C4-2B (cell line): ENCODE results near the gene PAH.
A peak's percentile ranks its signal among the peaks of the same experiment; 100 is the strongest.

Experiments
- H3K27ac ChIP-seq: fragments of 450-650 bp; 2 replicates; pipeline ENCODE4 v1.5.1; 2017
- ZFX ChIP-seq: fragments of 450-650 bp; IDR thresholded peaks from 2 replicates; pipeline ENCODE4 v1.6.1; 2017
- TF ChIP-seq, protein P1 (sequence below): fragments of 450-650 bp; conservative IDR thresholded peaks from 2 replicates; pipeline ENCODE4 v1.5.1; 2017; ENCODE audit warnings: mild to moderate bottlenecking

PAH gene

DNA sequence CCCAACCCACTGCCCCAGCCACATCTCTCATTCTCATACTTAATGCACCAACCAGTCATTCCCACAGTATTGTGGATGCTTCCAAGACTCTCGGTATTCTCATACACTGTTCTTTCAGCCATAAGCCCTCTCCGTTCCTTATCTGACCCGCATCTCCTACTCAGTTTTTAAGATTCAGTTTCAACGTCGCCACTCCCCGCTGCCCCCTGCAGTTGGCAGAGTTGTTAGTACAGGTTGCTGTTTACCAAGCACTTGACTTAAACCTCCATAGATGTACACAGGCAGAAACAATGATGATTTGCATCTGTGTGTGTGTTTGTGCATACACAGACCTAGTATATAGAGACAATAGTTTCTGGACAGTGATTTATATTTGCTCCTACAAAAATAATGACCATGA lies 40.2 kb downstream of the PAH start:
- TF ChIP-seq ZFX, result no peak
- TF ChIP-seq, protein P1, sequence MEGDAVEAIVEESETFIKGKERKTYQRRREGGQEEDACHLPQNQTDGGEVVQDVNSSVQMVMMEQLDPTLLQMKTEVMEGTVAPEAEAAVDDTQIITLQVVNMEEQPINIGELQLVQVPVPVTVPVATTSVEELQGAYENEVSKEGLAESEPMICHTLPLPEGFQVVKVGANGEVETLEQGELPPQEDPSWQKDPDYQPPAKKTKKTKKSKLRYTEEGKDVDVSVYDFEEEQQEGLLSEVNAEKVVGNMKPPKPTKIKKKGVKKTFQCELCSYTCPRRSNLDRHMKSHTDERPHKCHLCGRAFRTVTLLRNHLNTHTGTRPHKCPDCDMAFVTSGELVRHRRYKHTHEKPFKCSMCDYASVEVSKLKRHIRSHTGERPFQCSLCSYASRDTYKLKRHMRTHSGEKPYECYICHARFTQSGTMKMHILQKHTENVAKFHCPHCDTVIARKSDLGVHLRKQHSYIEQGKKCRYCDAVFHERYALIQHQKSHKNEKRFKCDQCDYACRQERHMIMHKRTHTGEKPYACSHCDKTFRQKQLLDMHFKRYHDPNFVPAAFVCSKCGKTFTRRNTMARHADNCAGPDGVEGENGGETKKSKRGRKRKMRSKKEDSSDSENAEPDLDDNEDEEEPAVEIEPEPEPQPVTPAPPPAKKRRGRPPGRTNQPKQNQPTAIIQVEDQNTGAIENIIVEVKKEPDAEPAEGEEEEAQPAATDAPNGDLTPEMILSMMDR, result peak; percentile 21; the same call in 1 of the 2 replicates
- H3K27ac ChIP-seq, result no peak overlapping the region

DNA sequence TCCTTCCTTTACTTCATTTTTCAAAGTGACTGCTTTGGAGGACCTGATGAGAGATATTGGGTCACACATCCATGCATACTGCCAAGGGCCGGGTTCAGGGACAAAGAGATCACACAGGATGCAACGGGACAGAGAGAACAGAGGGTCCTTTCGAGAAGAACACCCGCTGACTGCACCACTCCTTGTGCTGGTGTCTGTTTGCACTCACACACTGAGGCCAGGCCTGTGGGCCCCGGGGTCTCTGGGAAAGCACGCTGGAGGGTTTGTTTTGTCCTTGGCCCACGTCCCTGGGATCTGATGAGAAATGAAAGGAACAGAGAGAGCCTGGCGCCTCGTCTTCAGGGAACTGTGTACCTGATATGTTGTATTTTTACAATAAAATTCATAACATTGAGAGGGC lies 42.2 kb downstream of the PAH start:
- TF ChIP-seq, protein P1, result no peak
- no peak for TF ChIP-seq ZFX
- H3K27ac ChIP-seq, result no peak overlapping the region

DNA sequence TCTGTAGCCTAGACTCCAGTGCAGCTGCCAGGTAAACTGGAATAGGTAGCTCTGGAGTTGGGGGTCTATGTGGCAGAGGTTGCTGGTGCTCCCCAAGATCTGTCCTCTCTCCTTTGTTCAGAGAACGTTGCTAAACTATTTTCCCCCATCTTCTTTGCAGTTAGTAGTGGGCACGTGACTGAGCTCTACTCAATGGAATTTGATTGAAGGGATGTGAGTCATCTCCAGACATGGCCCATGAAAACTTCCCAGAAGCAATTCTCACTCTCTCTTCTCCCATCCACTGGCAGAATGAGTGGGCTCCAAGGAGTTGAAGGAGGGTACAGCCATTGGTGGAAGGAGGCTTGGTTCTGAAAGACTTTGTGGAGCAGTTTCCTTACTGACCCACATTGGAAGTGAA lies 44.0 kb downstream of the PAH start:
- H3K27ac ChIP-seq, result no peak overlapping the region
- TF ChIP-seq, protein P1, result no peak
- TF ChIP-seq ZFX, result no peak

DNA sequence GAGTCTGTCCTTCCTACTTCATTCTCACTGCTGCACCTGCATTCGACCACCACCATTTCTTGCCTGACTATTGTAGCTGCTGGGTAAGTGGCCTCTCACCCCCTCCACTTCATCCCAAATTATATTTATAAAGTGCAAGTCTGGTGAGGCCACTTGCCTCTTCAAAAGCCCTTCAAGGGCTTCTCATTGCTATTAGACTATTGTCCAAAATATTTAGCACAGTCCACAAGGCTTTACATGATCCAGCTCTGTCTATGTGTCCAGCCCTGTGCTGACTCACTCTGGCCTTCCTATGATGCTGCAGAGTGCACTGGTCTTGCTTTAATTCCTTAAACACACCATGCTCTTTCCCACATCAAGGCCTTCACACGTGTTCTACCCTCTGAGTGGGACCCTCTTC lies 46.0 kb downstream of the PAH start:
- TF ChIP-seq, protein P1, result no peak
- no peak for TF ChIP-seq ZFX
- H3K27ac ChIP-seq, result no peak overlapping the region

DNA sequence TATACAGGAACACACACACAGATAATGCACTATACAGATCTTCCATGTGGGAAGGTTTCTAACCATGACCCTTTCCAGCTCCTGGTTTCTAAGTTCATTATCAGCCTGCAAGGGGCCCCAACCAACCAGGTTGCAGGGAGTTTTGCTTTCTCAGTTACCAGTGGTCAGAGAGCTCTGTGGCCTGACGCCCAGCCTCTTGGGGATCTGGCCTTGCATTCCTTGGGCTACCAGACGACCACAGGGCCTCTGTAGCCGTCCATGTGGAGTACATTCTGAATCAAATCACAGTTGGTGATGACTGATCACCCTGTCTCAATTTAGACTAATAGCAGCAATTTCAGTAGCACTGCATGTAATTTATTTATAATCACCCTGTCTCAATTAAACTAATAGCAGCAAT lies 47.5 kb downstream of the PAH start:
- TF ChIP-seq ZFX, result no peak
- TF ChIP-seq, protein P1, result no peak
- H3K27ac ChIP-seq, result no peak overlapping the region

DNA sequence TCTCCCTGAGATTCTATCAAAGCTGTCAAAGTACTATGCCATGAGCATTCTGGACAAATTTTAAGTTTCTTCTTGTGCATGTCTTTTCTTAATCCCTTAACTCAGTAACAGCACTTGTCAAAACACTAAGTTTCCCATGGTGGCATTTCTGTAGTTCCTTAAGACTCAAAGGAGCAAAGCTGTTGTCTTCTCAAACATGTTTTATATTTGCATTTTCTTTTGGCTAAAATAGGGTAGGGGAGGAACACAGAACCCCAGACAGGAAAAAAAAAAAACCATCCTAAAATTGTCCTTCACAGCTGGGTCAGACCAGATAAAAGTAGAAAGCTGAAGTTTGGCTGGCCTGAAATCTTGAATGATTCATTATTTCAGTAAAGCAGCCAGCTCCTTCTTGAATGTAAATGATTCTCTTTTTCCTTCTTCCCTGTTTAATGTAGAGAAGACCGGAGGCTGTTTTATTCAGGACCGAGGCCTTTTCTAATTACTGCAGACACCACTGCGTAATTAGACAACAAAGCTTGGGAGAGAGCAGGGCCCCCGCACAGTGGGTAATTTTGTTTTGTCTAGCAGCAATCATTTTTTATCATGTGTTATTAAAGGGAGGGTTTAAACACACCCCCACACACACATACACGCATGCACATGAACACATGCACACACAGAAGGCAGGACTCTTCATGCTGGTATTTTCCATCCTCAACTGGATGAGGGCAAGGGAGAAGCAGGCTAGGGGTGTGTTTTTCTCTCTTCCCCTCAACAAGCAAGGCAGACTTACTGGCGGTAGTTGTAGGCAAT lies 51.0 kb downstream of the PAH start:
- H3K27ac ChIP-seq, result no peak overlapping the region
- TF ChIP-seq ZFX, result no peak
- TF ChIP-seq, protein P1, result no peak

DNA sequence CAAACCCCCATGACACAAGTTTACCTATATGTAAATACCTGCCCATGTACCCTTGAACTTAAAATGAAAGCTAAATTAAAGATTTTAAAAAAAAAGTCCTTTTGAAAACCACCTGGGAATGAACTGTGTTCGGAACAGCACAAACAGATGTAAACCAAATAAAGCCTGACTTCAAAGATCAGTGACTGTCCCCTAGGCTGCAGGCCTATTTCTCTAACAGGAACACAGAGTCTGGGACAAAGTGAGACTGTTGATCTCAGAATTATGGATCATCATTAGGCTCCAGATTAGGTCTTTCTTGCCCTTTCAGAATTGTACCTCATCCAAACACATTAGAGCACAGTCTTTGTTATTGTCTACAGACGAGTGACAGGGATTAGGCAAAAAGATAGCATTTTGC lies 54.6 kb downstream of the PAH start:
- TF ChIP-seq, protein P1, result no peak
- TF ChIP-seq ZFX, result no peak

More for the DNA sequence above, 54.6 kb downstream of the PAH start:
- H3K27ac ChIP-seq, result no peak overlapping the region
